Liver (tissue), 9 donors: Measurements from ENCODE around the gene LIFR. TPM values are rescaled to one million over a fixed set of nuclear protein-coding genes. Genes with fewer than 3 reads are reported as not detected.

Source experiments
- DNase-seq: peaks from one replicate; pipeline ENCODE4 v3.0.0-alpha.2; 2017; ENCODE audit warnings: low spot score
- H3K27ac ChIP-seq, 2 donors: one replicate each; pipeline ENCODE4 v1.7.0; 2013; ENCODE audit warnings: inconsistent platforms in 2 of 2, low read length in 2 of 2, control low read depth in 1 of 2, low read depth in 1 of 2, mild to moderate bottlenecking in 1 of 2
- H3K27me3 ChIP-seq, 4 donors: one replicate each; pipeline versions ENCODE4 v1.6.1 to v1.7.0; 2013; ENCODE audit warnings: low read length in 3 of 4, inconsistent platforms in 1 of 4, mild to moderate bottlenecking in 1 of 4, moderate library complexity in 1 of 4; ENCODE audit not compliant: control insufficient read depth in 4 of 4, insufficient read depth in 4 of 4
- H3K36me3 ChIP-seq, 4 donors: one replicate each; pipeline versions ENCODE4 v1.6.1 to v1.7.0; 2013; ENCODE audit warnings: low read length in 3 of 4, mild to moderate bottlenecking in 3 of 4, low read depth in 1 of 4, moderate library complexity in 1 of 4; ENCODE audit not compliant: control insufficient read depth in 4 of 4, insufficient read depth in 3 of 4
- H3K4me1 ChIP-seq, 4 donors: one replicate each; pipeline versions ENCODE4 v1.6.1 to v1.7.0; 2013; ENCODE audit warnings: low read length in 3 of 4, mild to moderate bottlenecking in 3 of 4, moderate library complexity in 1 of 4; ENCODE audit not compliant: control insufficient read depth in 4 of 4, insufficient read depth in 4 of 4
- H3K4me3 ChIP-seq, 3 donors: one replicate each; pipeline versions ENCODE4 v1.6.1 to v1.7.0; 2013; ENCODE audit warnings: low read length in 3 of 3, control low read depth in 1 of 3, low read depth in 1 of 3, mild to moderate bottlenecking in 1 of 3
- H3K9ac ChIP-seq, 2 donors: one replicate each; pipeline ENCODE4 v1.7.0; 2013; ENCODE audit warnings: low read length in 2 of 2, mild to moderate bottlenecking in 2 of 2, moderate library complexity in 2 of 2, control low read depth in 1 of 2, low read depth in 1 of 2
- H3K9me3 ChIP-seq, 4 donors: one replicate each; pipeline versions ENCODE4 v1.6.1 to v1.7.0; 2013; ENCODE audit warnings: low read length in 3 of 4; ENCODE audit not compliant: control insufficient read depth in 4 of 4
- EGR1 ChIP-seq, 2 donors: IDR thresholded peaks; 2 replicates each; pipeline ENCODE4 v1.6.1; 2016 to 2018; ENCODE audit warnings: antibody characterized with exemption in 2 of 2, low read depth in 2 of 2
- FOXA1 ChIP-seq: IDR thresholded peaks from 2 replicates; pipeline ENCODE4 v1.6.1; 2016; ENCODE audit warnings: antibody characterized with exemption
- FOXA2 ChIP-seq: IDR thresholded peaks from 2 replicates; pipeline ENCODE4 v1.6.1; 2016; ENCODE audit warnings: antibody characterized with exemption
- GABPA ChIP-seq, 2 donors: IDR thresholded peaks in 1 of 2; conservative IDR thresholded peaks in 1 of 2; 2 replicates each; pipeline ENCODE4 v1.6.1; 2016; ENCODE audit warnings: antibody characterized with exemption in 2 of 2, mild to moderate bottlenecking in 1 of 2, moderate library complexity in 1 of 2
- HNF4A ChIP-seq, 2 donors: conservative IDR thresholded peaks; 2 replicates each; pipeline ENCODE4 v1.6.1; 2016; ENCODE audit warnings: antibody characterized with exemption in 2 of 2, mild to moderate bottlenecking in 2 of 2
- HNF4G ChIP-seq: IDR thresholded peaks from 2 replicates; pipeline ENCODE4 v1.6.1; 2016; ENCODE audit warnings: antibody characterized with exemption
- JUND ChIP-seq, 2 donors: IDR thresholded peaks; 2 replicates each; pipeline ENCODE4 v1.6.1; 2016; ENCODE audit warnings: antibody characterized with exemption in 2 of 2
- MAX ChIP-seq: IDR thresholded peaks from 2 replicates; pipeline ENCODE4 v1.6.1; 2016; ENCODE audit warnings: antibody characterized with exemption
- NR2F2 ChIP-seq: IDR thresholded peaks from 2 replicates; pipeline ENCODE4 v1.6.1; 2016; ENCODE audit warnings: antibody characterized with exemption
- RAD21 ChIP-seq, 2 donors: IDR thresholded peaks; 2 replicates each; pipeline ENCODE4 v1.6.1; 2016; ENCODE audit warnings: antibody characterized with exemption in 2 of 2, mild to moderate bottlenecking in 2 of 2
- REST ChIP-seq: IDR thresholded peaks from 2 replicates; pipeline ENCODE4 v1.6.1; 2016; ENCODE audit warnings: antibody characterized with exemption, mild to moderate bottlenecking
- SP1 ChIP-seq: IDR thresholded peaks from 2 replicates; pipeline ENCODE4 v1.6.1; 2018; ENCODE audit warnings: antibody characterized with exemption, mild to moderate bottlenecking
- TAF1 ChIP-seq: conservative IDR thresholded peaks from 2 replicates; pipeline ENCODE4 v1.6.1; 2016; ENCODE audit warnings: antibody characterized with exemption, mild to moderate bottlenecking
- ZBTB33 ChIP-seq: IDR thresholded peaks from 2 replicates; pipeline ENCODE4 v1.6.1; 2016; ENCODE audit warnings: antibody characterized with exemption
- WGBS: extraction: QIAGEN DNeasy Blood & Tissue Kit; methylation state at CpG from one replicate; pipeline ENCODE4 v1.1.7; 2013; 5-methylcytosine and 5-hydroxymethylcytosine counted together
- polyA plus RNA-seq, 2 donors: library from polyadenylated mRNA; stranded (reverse) in 1 of 2; unstranded in 1 of 2; fragments of 200-250 nt in 1 of 2; fragments of >200 nt in 1 of 2; fragmentation: Nextera tagmentation in 1 of 2; extraction: Ambion mirVana in 1 of 2; gene quantifications; one replicate each; pipeline versions ENCODE4 v1.2.1 to v1.2.3, GENCODE V29; 2013 to 2015
- total RNA-seq, 2 donors: library from RNA; depleted of rRNA; stranded (reverse); fragments of >200 nt; gene quantifications; one replicate each; pipeline ENCODE4 v1.2.3, GENCODE V29; 2014
- TF ChIP-seq, protein P1 (sequence below): fragments of 150-350 bp; IDR thresholded peaks from 2 replicates; pipeline ENCODE4 v1.5.1; 2017; ENCODE audit warnings: improper control_type of control experiment, low read depth, low read length; ENCODE audit not compliant: missing input control
- donor health status: healthy.
- donor health status: healthy.
- donor health status: healthy.
- donor health status: healthy.
- donor health status: healthy.

The LIFR gene
- total and polyA plus RNA-seq, 4 donors: 10.5 to 79.7 (median 32.8) TPM

DNA sequence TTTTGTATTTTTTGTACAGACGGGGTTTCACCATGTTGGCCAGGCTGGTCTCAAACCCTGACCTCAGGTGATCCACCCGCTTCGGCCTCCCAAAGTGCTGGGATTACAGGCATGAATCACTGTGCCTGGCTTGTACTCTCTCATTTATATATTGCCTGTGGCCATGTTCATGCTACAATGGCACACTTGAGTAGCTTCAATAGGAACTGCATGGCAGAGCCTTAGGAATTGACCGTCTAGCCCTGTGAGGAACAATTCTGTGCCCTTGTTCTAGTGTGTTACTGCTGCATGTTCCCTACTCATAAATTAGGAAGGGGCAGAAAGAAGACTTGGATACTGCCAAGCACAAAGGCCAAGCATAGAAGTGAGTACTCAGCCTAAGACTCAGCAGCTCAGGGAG is 104.2 kb downstream of the LIFR start:
- whole genome bisulfite sequencing: 96% methylated on average over 4 of the region's 4 CpGs
- Histone ChIP-seq H3K4me3 (no peak overlapping the region), H3K9ac (no peak overlapping the region), H3K36me3 (no peaks in the 10 kb centered on the region), H3K4me1 (no peaks in the 10 kb centered on the region), H3K27ac (no peak overlapping the region), H3K9me3 (no peaks in the 10 kb centered on the region), H3K27me3 (peaks cover 0 to 2% (median 0%) of the 10 kb centered on the region in 4 donors)
- no peak for TF ChIP-seq SP1
- no peak for TF ChIP-seq TAF1
- TF ChIP-seq FOXA2: no peak
- TF ChIP-seq HNF4G: no peak
- TF ChIP-seq GABPA (IDR thresholded peaks at IDR 0.05 in 1 of 2, conservative IDR thresholded peaks at IDR 0.05 in 1 of 2): no peak
- no peak for TF ChIP-seq FOXA1
- no peak for TF ChIP-seq REST
- DNase-seq: no peak

GRCh38 chr5:38451074-38451725 is 105.2 kb downstream of the LIFR start:
- TF ChIP-seq RAD21 (IDR thresholded peaks at IDR 0.05) (no peak), GABPA (IDR thresholded peaks at IDR 0.05 in 1 of 2, conservative IDR thresholded peaks at IDR 0.05 in 1 of 2) (no peak), MAX (no peak), SP1 (no peak), HNF4A (conservative IDR thresholded peaks at IDR 0.05) (no peak), HNF4G (no peak)
- TF ChIP-seq, protein P1, sequence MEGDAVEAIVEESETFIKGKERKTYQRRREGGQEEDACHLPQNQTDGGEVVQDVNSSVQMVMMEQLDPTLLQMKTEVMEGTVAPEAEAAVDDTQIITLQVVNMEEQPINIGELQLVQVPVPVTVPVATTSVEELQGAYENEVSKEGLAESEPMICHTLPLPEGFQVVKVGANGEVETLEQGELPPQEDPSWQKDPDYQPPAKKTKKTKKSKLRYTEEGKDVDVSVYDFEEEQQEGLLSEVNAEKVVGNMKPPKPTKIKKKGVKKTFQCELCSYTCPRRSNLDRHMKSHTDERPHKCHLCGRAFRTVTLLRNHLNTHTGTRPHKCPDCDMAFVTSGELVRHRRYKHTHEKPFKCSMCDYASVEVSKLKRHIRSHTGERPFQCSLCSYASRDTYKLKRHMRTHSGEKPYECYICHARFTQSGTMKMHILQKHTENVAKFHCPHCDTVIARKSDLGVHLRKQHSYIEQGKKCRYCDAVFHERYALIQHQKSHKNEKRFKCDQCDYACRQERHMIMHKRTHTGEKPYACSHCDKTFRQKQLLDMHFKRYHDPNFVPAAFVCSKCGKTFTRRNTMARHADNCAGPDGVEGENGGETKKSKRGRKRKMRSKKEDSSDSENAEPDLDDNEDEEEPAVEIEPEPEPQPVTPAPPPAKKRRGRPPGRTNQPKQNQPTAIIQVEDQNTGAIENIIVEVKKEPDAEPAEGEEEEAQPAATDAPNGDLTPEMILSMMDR: no peak
- DNase-seq: no peak
- Histone ChIP-seq H3K4me1 (no peaks in the 10 kb centered on the region), H3K27me3 (peaks cover 0 to 2% (median 0%) of the 10 kb centered on the region in 4 donors), H3K9me3 (no peaks in the 10 kb centered on the region), H3K9ac (no peak overlapping the region), H3K4me3 (no peak overlapping the region), H3K27ac (no peak overlapping the region), H3K36me3 (no peaks in the 10 kb centered on the region)
- 90% methylated on average over 9 of the region's 9 CpGs for WGBS

- no peak for DNase-seq
- H3K27ac ChIP-seq: no peak overlapping the region
- no peaks in the 10 kb centered on the region for H3K36me3 ChIP-seq
- H3K27me3 ChIP-seq: peaks cover 0 to 2% (median 0%) of the 10 kb centered on the region in 4 donors
- no peak overlapping the region for H3K4me3 ChIP-seq
- no peaks in the 10 kb centered on the region for H3K4me1 ChIP-seq
- TF ChIP-seq NR2F2: no peak
- TF ChIP-seq GABPA (IDR thresholded peaks at IDR 0.05 in 1 of 2, conservative IDR thresholded peaks at IDR 0.05 in 1 of 2): no peak
- no peak for TF ChIP-seq JUND (IDR thresholded peaks at IDR 0.05)
- no peak for TF ChIP-seq EGR1 (IDR thresholded peaks at IDR 0.05; ENCODE audit: low read depth in 2 of 2)
- no peak for TF ChIP-seq TAF1
- no peak for TF ChIP-seq ZBTB33
- no peak for TF ChIP-seq FOXA2
- H3K9me3 ChIP-seq: no peaks in the 10 kb centered on the region
- H3K9ac ChIP-seq: no peak overlapping the region
- WGBS: 92% methylated on average over 6 of the region's 6 CpGs
These were observed 105.8 kb downstream of the LIFR start for GRCh38 chr5:38450627-38451026.
